Posterior vena cava (tissue), 2 donors: Measurements from ENCODE around the gene PDZD8. TPM values are rescaled to one million over a fixed set of nuclear protein-coding genes. Genes with fewer than 3 reads are reported as not detected.

ENCODE experiments used
- DNase-seq: peaks from one replicate; pipeline ENCODE4 v3.0.0-alpha.2; 2020; ENCODE audit warnings: low spot score
- intact Hi-C, 2 donors: fragments of 100-400 bp; cut with DNase I; formaldehyde crosslinking; loops; one replicate each; pipeline versions ENCODE4 v1.14.1 to v1.14.2; 2022 to 2023
- long read RNA-seq, 2 donors: library from polyadenylated mRNA; unstranded; transcript quantifications; one replicate each; pipeline ENCODE4 v2.0.0, GENCODE V29; 2020 to 2021
- total RNA-seq, 2 donors: library from RNA; stranded (reverse); fragmentation: NEBNext Ultra II Directional; extraction: Animal tissue kit (Norgen Biotek cat#: 25700); gene quantifications; one replicate each; pipeline ENCODE4 v1.2.1, GENCODE V29; 2021
- donor health status: DM: yes; HTN: yes; CAD: no.
- donor health status: DM: yes; HTN: yes; CAD: no.

The PDZD8 gene, protein sequence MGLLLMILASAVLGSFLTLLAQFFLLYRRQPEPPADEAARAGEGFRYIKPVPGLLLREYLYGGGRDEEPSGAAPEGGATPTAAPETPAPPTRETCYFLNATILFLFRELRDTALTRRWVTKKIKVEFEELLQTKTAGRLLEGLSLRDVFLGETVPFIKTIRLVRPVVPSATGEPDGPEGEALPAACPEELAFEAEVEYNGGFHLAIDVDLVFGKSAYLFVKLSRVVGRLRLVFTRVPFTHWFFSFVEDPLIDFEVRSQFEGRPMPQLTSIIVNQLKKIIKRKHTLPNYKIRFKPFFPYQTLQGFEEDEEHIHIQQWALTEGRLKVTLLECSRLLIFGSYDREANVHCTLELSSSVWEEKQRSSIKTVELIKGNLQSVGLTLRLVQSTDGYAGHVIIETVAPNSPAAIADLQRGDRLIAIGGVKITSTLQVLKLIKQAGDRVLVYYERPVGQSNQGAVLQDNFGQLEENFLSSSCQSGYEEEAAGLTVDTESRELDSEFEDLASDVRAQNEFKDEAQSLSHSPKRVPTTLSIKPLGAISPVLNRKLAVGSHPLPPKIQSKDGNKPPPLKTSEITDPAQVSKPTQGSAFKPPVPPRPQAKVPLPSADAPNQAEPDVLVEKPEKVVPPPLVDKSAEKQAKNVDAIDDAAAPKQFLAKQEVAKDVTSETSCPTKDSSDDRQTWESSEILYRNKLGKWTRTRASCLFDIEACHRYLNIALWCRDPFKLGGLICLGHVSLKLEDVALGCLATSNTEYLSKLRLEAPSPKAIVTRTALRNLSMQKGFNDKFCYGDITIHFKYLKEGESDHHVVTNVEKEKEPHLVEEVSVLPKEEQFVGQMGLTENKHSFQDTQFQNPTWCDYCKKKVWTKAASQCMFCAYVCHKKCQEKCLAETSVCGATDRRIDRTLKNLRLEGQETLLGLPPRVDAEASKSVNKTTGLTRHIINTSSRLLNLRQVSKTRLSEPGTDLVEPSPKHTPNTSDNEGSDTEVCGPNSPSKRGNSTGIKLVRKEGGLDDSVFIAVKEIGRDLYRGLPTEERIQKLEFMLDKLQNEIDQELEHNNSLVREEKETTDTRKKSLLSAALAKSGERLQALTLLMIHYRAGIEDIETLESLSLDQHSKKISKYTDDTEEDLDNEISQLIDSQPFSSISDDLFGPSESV
- 10 to 100 TPM; 29.2 to 35.7 TPM for total RNA-seq
- long read RNA-seq, donor 1, full-length matches to known transcripts = 5 of 11 reads
- long read RNA-seq, donor 1, partial matches to known transcripts = 0 of 11 reads
- long read RNA-seq, donor 1, other reads (novel, unspliced or antisense) = 6 of 11 reads
- long read RNA-seq, donor 2, full-length matches to known transcripts = 4 of 13 reads
- long read RNA-seq, donor 2, partial matches to known transcripts = 1 of 13 reads
- long read RNA-seq, donor 2, other reads (novel, unspliced or antisense) = 8 of 13 reads

DNA sequence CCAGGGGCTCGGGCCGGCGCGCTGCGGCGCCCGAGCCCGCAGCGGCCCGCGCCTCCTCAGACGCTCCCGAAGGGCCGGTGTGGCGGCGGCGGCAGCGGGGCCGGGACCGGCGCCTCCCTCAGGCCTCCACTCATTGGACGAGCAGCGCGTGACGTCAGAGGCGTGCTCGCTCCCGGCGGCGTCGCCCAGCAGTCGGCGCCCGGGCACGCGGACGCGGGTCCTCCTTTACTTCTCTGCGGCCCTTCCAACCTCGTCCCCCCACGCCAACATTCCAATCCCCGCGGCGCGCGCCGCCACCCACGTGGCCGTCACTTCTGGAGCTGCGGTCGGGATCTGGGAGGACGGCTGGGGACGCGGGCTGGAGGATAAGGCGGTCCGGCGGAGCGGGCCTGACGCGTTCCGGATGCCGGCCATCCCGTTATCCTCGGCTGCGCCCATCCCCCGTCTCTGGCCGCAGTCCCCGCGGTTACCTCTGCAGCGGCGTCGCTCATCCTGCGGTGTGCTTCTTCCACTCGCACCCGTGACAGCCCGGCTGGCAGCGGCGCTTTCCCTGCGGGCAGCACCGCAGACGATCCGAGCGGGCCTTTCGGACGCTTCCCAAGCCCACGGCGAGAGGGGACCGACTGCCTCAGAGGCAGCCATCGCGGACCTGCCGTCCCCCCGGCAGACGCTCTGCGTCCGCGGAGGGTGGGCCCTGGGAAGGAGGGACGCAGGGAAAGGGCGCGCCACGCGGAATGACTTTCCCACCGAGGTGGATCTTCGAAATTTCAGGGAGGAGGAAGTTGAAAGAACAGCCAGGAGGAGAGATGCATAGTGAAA lies at the start of gene PDZD8:
Gene PDZD8 (minus strand): TSS at position 81 of the 819 bp plus-strand sequence. CDS start 213 bp downstream, outside the sequence.
- DNase-seq = peak; percentile 99
- intact Hi-C loops = no loop called here

DNA sequence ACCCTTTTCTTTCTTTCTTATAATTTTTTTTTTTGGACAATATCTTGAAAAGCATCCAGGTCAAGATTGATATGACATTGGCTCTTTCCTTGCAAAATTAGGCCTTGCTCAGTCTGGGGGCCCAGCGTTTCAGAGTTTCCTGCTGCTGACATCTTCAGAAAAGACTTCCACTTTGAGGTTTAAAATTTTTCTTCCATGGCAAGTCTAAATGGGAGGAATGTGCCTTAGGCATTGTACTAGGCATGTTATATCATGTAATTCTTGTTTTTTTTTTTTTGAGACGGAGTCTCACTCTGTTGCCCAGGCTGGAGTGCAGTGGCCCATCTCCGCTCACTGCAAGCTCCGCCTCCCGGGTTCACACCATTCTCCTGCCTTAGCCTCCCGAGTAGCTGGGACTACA lies 48.9 kb upstream of the PDZD8 start:
- intact Hi-C loops = no loop called here

DNA sequence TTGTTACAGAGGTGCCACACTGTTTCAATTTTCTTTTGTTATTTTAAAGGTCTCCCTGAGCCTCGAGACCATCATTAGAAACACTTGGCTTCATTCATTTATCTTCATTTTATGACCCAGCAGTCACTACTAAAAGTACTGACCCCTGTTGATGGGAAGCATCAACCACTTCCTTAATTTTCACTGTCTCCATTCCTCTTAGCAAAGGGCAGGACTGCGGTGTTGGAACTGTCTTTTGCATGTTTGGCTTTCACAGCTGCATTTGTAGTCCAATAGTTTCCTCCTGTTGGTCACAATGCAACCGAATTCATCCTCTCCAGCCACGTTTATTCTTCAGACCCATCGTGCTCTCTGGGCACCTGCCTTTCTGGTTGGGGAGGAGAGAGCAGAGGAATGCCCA lies 46.7 kb upstream of the PDZD8 start:
- DNase-seq = no peak

More for the DNA sequence above, 48.9 kb upstream of the PDZD8 start:
- no peak for DNase-seq

DNA sequence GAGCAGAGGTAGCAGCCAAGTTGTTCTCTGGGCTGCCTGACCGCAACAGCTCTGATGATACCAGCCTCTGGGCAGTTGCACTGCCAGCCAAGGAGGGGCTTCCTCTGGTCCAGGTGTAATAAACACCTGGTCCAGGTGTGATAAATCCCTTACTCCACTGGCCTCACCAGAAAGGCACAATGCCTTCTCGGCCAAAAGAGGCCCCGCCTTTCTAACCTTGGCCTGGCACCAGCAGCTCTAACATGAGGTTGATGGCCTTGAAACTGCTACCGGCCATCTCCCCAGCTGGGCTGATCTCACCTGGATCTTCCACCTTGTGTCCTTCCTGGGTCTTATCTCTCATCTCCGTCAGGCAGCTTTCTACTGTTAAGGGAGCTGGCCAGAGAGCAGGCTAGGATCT lies 45.5 kb upstream of the PDZD8 start:
- no peak for DNase-seq
- intact Hi-C loops = no loop called here

More for the DNA sequence above, 46.7 kb upstream of the PDZD8 start:
- intact Hi-C loops = no loop called here

DNA sequence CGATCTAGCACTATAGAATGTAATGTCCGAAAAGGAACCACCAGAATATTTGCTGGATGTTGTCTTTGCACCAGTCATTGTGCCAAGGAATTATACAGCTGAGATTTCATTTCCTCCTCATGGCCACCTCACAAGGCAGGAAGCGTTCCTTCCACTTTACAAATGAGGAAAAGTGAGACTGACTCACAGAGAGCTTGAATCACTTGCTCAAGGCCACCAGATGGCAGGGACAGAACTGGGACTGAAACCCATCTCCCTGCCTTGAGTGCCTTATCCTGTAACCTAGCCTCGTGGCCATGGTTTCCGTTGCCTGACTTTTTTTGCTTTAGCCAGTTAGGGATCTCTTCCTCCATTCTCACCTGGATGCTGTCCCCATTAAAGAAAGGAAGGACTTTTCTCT lies 44.7 kb upstream of the PDZD8 start:
- DNase-seq = no peak
- intact Hi-C loops = no loop called here

DNA sequence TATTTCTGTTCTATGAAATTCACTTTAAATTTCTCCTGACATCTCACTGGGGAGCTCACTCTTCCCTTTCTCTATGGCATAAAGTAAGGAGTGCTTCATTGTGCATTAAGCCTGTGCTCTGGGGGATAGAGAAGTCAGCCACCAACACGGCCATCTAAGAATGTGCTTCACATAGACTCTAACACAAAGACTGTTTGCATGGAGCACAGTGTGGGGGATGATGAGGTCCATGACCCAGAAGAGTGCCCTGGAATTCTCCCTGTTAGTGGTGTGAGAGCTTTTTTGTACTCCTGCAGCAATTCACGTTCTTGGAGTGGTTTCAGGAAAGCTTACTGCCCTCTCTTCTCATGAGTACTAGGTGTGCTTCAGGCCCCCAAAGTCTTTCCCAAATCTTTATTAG lies 43.9 kb upstream of the PDZD8 start:
- intact Hi-C loops = no loop called here
- no peak for DNase-seq

DNA sequence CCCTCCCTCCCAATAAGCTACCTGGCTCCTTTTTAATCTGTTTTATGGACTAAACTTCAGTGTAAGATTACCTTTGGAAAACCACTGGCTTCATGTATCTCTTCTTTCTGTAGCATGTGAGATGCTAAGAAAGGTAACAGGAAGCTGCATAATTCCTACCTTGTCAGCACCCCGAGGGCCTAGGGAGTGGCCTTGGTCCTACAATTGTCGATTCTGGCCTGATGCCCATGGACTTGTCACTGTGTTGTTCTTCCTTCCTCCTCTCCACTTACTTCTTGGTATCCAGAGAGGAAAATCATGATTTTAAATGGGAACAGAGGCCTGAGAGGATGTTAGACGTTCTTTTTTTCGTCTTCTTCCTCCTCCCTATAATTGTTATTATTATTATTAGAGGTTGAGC lies 42.9 kb upstream of the PDZD8 start:
- intact Hi-C loops = no loop called here
- DNase-seq = no peak

DNA sequence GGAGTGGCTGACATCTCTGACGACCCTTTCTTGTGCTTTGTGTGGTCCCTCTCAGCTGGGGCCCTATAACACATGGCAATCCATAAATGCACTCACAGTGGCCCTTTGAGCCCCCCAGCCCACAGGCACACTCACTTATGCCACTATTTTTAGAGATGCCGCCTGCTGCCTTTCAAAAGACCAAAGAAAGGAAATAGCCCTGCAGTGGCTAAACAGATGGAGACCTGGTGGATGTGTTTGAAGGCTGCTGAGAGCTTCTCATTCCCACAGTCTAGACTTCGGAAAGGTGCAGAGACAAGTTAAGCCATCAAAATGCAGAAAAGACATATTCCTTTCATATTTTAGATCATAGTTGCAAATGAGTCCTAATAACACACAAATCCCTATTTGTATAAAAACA lies 42.0 kb upstream of the PDZD8 start:
- intact Hi-C loops = no loop called here
- DNase-seq = no peak

DNA sequence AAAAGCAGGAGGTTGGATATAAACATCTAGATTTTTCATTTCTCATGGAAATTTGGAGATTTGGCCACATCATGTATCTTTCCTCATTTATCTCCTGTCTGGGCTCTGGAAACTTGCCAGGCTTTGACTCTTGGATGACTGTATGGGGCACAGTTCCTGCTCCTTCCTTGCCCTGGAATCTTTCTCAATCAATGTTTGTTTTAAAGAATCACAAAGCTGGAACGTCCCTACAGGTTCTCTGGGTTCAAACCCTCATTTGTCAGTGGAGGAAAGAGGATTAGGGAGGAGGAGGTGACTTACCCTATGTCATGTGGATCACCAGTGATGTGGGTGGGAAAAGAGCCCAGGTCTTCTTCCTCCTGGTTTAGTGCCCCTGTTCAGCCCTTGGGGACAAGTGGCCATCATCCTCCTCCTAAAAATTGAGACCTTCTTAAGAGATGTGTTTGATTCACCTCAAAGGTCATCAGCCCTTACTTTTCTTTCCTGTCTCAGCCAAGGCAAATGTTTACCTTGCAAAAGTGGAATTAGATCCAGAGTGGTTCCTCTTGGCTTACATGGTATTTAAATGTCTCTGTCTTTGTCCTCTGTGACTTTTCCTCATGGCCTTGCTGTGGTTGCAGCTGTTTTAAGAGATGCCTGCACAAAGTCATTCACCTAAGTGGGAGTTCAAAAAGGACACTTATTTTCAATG lies 38.8 kb upstream of the PDZD8 start:
- DNase-seq = no peak
- intact Hi-C loops = no loop called here

DNA sequence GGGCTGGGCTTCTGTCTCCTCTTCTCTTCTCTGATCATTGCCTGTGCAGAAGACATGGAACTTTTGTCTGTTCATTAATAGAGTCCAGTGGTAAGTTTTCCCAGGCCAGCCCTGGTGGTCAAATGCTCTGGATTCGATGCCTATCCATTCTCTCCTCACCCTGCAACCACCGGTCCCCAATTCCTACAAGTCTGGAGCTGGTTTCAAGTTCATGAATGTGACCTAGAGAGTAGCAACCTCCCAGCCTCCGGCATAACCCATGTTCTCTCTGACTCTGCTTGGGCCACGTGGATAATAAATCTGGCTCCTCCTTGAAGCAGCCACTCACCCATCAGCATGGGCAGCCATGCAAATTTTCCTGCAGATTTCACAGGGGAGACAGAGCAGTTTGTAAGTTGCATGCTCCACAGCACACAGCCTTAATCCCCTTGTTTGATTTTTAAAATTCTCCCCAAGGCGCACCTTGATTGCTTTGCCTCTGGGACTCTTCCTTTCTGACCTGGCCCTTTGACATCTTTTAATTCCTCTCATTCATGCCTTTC lies 37.3 kb upstream of the PDZD8 start:
- intact Hi-C loops = no loop called here

DNA sequence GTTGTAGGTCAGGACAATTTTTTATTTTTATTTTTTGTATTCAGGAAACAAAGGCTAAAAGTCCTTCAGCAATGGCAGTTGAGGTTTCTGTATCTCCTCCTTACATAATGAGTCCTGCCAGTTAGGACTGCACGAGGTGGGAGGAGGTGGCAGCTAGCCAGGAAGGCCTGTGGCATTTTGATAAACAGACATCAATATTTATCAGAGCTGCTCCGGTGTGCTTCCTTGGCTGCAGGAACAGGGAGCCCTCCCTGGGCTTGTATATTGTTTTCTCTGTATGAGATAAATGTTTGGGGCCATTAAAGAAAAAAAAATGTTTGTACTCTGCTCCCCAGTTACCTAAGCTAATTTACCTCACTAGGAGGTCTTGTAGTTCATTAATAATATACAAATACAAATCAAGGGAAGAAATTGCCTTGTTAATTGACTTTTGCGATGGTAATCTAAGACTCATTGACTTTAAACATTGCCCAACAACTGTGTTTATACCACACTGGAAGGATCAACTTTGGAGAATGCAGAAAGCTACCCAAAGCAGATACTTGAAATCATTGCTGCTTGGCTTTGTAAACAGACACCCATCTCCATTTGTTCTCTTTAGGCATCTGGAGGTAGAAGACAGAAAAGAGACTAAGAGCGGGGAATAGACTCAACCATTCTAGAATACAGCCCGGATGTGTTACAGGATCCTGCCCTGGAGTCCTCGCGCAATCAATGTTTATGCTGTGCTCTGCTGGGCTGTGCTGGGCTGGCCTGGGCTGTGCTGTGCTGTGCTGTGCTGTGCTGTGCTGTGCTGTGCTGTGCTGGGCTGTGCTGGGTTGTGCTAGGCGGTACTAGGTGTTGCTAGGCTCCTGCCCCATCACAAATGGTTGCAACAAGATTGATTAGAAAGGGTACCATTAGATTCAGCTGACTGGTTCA lies 36.5 kb upstream of the PDZD8 start:
- no peak for DNase-seq
- intact Hi-C loops = no loop called here

More for the DNA sequence above, 37.3 kb upstream of the PDZD8 start:
- DNase-seq = no peak

DNA sequence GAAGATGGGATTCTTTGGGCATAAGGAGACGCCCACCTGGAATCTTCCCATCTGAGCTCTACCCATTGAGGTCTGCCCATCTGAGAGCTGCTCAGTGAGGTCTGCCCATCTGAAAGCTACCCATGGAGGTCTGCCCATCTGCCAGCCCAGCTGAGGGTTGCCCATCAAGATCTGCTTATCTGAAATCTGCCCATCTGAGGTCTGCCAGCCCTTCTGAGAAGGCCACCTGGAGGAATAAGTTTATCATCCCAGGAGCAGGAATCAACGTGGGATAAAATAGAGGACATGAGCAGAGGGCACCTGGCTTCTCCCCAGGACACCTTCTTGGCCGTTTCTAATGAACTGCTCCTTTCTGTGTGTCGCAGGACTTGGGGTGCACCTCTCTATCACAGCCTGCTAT lies 35.3 kb upstream of the PDZD8 start:
- no peak for DNase-seq
- intact Hi-C loops = no loop called here

DNA sequence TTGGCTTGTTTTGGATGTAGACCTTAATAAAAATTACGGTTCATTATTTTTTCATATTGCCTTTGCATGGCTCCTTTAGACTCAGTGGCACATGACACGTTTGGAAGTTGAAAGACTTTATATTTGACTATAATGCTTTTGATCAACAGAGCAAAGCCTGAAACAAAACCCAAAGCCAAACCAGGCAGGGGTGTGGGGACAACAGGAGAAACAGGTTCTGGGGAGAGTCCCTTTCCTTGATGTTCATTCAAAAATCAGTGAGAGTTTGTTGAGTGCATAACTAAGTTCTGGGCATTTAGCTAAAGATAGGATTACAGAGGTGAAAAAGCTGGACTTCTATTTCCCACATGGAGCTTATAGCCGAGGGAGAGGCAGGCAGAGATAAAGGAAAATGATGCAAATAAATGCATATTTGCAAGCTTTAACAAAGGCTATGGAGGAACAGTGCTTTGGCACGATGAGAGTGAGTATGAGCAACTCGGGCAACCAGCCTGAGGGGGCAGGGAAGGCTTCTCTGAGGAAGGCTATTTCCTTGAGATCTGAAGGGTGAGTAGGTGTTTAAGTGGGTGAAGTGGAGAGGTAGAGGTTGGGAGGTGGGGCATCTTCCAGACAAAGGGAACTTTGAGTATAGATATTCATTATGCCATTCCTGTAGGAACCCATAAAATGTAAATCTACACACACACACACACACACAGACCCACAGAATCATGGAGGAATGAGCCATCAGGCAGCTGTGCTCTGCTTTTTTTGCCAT lies 34.5 kb upstream of the PDZD8 start:
- DNase-seq = no peak
- intact Hi-C loops = no loop called here

DNA sequence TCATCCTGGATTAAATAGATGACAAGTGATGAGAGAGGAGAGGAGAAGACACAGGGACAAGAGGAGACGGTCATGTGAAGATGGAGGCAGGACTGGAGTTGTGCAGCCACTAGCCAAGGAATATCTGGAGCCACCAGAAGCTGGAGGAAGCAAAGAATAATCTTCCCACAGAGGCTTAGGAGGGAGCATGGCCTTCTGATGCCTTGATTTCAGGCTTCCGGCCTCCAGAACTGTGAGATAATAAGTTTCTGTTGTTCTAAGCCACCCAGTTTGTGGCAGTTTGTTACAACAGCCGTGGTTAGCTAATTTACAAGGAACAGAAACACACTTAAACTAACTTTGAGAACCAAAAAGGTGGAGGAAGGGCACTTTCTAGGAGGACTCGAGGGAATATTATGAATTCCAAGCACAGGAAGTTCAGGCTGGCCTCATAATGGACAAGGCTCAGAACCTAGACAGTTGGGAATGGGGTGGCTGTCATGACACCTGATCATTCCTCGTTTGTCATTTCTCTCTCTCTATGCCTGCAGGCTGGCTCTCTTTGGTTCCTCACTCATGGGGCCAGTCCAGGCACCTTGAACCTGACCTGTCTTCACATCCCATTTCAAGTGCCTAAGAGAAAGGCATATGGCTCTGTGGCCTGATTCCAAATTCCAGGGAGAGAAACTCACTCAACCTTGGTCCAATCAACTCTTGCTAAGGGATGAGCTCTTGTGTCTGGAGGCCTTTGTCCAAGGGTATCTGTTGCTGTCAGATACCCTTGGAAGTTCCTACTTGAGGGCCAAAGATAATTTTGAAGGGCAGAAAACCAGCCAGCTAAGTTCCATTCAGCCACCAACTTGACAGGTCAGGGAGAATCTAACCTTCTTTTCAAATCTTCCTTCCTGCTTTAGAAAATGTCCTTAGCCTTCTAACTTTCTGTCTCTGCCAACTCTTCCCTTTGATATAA lies 33.5 kb upstream of the PDZD8 start:
- no peak for DNase-seq
- intact Hi-C loops = no loop called here

DNA sequence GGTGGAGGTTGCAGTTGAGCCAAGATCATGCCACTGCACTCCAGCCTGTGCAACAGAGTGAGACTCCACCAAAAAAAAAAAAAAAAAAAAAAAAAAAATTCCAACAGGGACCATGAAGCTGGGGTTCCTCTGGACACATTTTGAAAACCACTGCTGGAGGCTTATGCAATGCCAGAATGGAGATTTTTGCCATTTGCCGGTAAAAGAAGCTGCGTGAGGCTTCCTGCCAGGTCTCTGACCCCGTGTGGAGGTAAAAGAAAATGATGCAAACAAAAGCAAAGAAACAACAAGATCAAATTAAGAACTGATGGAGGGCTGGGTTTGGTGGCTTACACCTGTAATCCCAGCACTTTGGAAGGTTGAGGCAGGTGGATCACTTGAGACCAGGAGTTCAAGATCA lies 30.5 kb upstream of the PDZD8 start:
- intact Hi-C loops = no loop called here

More for the DNA sequence above, 30.5 kb upstream of the PDZD8 start:
- DNase-seq = no peak
